Lung (tissue), 12 donors: ENCODE results near the gene TMEM128. TPM values are rescaled to one million over a fixed set of nuclear protein-coding genes. Genes with fewer than 3 reads are reported as not detected.

Experiments
- ATAC-seq: fragments of 200-7000 bp; cut with Tn5 transposase; one replicate; pipeline ENCODE4 v1.9.1; 2020; ENCODE audit warnings: moderate number of reproducible peaks; ENCODE audit not compliant: insufficient read depth, low FRiP score
- DNase-seq, 3 donors: peaks; one replicate each; pipeline ENCODE4 v3.0.0-alpha.2; 2013 to 2017
- H3K27ac ChIP-seq, 2 donors: one replicate each; pipeline ENCODE4 v1.5.1; 2013; ENCODE audit warnings: mild to moderate bottlenecking in 2 of 2, moderate library complexity in 2 of 2, control low read depth in 1 of 2, inconsistent platforms in 1 of 2, low read depth in 1 of 2, low read length in 1 of 2
- H3K27me3 ChIP-seq, 3 donors: one replicate each; pipeline ENCODE4 v1.5.1; 2013; ENCODE audit warnings: low read length in 2 of 3; ENCODE audit not compliant: control insufficient read depth in 3 of 3, insufficient read depth in 3 of 3
- H3K36me3 ChIP-seq, 4 donors: one replicate each; pipeline ENCODE4 v1.5.1; 2013; ENCODE audit warnings: low read length in 4 of 4, mild to moderate bottlenecking in 1 of 4, moderate library complexity in 1 of 4; ENCODE audit not compliant: control insufficient read depth in 4 of 4, insufficient read depth in 4 of 4
- H3K4me1 ChIP-seq, 5 donors: one replicate each; pipeline ENCODE4 v1.5.1; 2013; ENCODE audit warnings: low read length in 5 of 5, mild to moderate bottlenecking in 2 of 5, moderate library complexity in 1 of 5; ENCODE audit not compliant: control insufficient read depth in 5 of 5, insufficient read depth in 5 of 5
- H3K4me3 ChIP-seq: one replicate; pipeline ENCODE4 v1.5.1; 2013; ENCODE audit warnings: mild to moderate bottlenecking, control low read depth, moderate library complexity
- H3K9ac ChIP-seq, 2 donors: one replicate each; pipeline ENCODE4 v1.5.1; 2013; ENCODE audit warnings: low read length in 2 of 2, control low read depth in 1 of 2; ENCODE audit not compliant: insufficient read depth in 1 of 2
- H3K9me3 ChIP-seq, 4 donors: one replicate each; pipeline ENCODE4 v1.5.1; 2013; ENCODE audit warnings: low read length in 3 of 4, mild to moderate bottlenecking in 1 of 4, moderate library complexity in 1 of 4; ENCODE audit not compliant: control insufficient read depth in 4 of 4, insufficient read depth in 3 of 4
- CTCF ChIP-seq: IDR thresholded peaks from 2 replicates; pipeline ENCODE4 v1.5.1; 2012; ENCODE audit warnings: mild to moderate bottlenecking; ENCODE audit errors: control extremely low read depth, extremely low read depth
- WGBS, 2 donors: extraction: QIAGEN DNeasy Blood & Tissue Kit; methylation state at CpG; one replicate each; pipeline ENCODE4 v1.1.7; 2013; 5-methylcytosine and 5-hydroxymethylcytosine counted together
- polyA plus RNA-seq, 2 donors: library from polyadenylated mRNA; stranded (reverse); fragments of 200-250 nt; gene quantifications; one replicate each; pipeline ENCODE4 v1.2.1, GENCODE V29; 2013
- total RNA-seq, 2 donors: library from RNA; depleted of rRNA in 1 of 2; stranded (reverse); fragments of >200 nt in 1 of 2; gene quantifications; one replicate each; pipeline ENCODE4 v1.2.1, GENCODE V29; 2014 to 2021
- donor health status: control.
- donor health status: control.
- donor health status: Bipolar disorder and iron deficiency.
- donor health status: healthy.
- donor health status: DM: yes; HTN: yes; CAD: no.

TMEM128 gene
- total and polyA plus RNA-seq, 4 donors: 27.5 to 31.3 (median 29.2) TPM

- peaks cover 0 to 9% (median 7%) of the 10 kb centered on the region in 4 donors for H3K36me3 ChIP-seq
- DNase-seq: no peak
- no peak for ATAC-seq
- no peak overlapping the region for H3K9ac ChIP-seq
- WGBS, 2 donors: 97% methylated on average over 2 of the region's 2 CpGs
- H3K27me3 ChIP-seq: peaks cover 0 to 8% (median 6%) of the 10 kb centered on the region in 3 donors
- H3K4me3 ChIP-seq: no peak overlapping the region
- TF ChIP-seq CTCF: no peak
- no peaks in the 10 kb centered on the region for H3K4me1 ChIP-seq
- peaks cover 0 to 4% (median 0%) of the 10 kb centered on the region in 4 donors for H3K9me3 ChIP-seq
- H3K27ac ChIP-seq: no peak overlapping the region
Observed at GRCh38 chr4:4233610-4234009, 14.4 kb downstream of the TMEM128 start.

- peaks cover 0 to 2% (median 0%) of the 10 kb centered on the region in 5 donors for H3K4me1 ChIP-seq
- no peak overlapping the region for H3K27ac ChIP-seq
- no peak overlapping the region for H3K9ac ChIP-seq
- H3K9me3 ChIP-seq: peaks cover 0 to 12% (median 0%) of the 10 kb centered on the region in 4 donors
- TF ChIP-seq CTCF: no peak
- no peak for ATAC-seq
- no peak for DNase-seq
- H3K27me3 ChIP-seq: peaks cover 11 to 42% (median 28%) of the 10 kb centered on the region in 3 donors
- H3K4me3 ChIP-seq: no peak overlapping the region
- 70 to 72% methylated on average over 1 of the region's 1 CpG for WGBS, 2 donors
- H3K36me3 ChIP-seq: no peaks in the 10 kb centered on the region
Observed at GRCh38 chr4:4228356-4228668, 19.7 kb downstream of the TMEM128 start.

- 8 to 12% methylated on average over 44 to 51 of the region's 51 CpGs for WGBS, 2 donors
- no peak for DNase-seq
Observed at GRCh38 chr4:4227510-4228355, 20.3 kb downstream of the TMEM128 start.

More at GRCh38 chr4:4227510-4228355, 20.3 kb downstream of the TMEM128 start:
- Histone ChIP-seq H3K27me3 (peaks cover 11 to 44% (median 28%) of the 10 kb centered on the region in 3 donors), H3K27ac (no peak overlapping the region), H3K4me3 (no peak overlapping the region), H3K4me1 (peaks cover 0 to 2% (median 0%) of the 10 kb centered on the region in 5 donors), H3K9me3 (peaks cover 0 to 12% (median 0%) of the 10 kb centered on the region in 4 donors), H3K9ac (no peak overlapping the region), H3K36me3 (no peaks in the 10 kb centered on the region)
- no peak for TF ChIP-seq CTCF
- ATAC-seq: no peak
